HEK293 (cell line): ENCODE measurements around the gene HJURP.

ENCODE experiments used
- CTCF ChIA-PET: fragments of 350-600 bp; formaldehyde crosslinking; extraction: SDS; loops from one replicate; lab custom pipeline; 2021; ENCODE audit warnings: antibody characterized with exemption; lab: Yijun Ruan, JAX
- POLR2A ChIA-PET: fragments of 300-600 bp; formaldehyde crosslinking; extraction: SDS; loops from one replicate; lab custom pipeline; 2020; ENCODE audit warnings: antibody characterized with exemption, inconsistent platforms; lab: Yijun Ruan, JAX
- H3K27ac ChIP-seq: fragments of 200-500 bp; sonication (Bioruptor generic); 2 replicates; pipeline ENCODE4 v1.5.1; 2014; ENCODE audit warnings: low read depth, low read length, control low read depth, inconsistent platforms; ENCODE audit errors: extremely low read depth
- H3K36me3 ChIP-seq, 2 experiments: fragments of 200-500 bp in 1 of 2; sonication (Bioruptor generic) in 1 of 2; 1 replicate in 1 of 2; 2 replicates in 1 of 2; pipeline ENCODE4 v1.5.1; 2014 to 2017; ENCODE audit warnings: inconsistent platforms in 2 of 2, low read length in 2 of 2; ENCODE audit not compliant: control insufficient read depth in 2 of 2, insufficient read depth in 1 of 2
- H3K4me1 ChIP-seq: fragments of 200-500 bp; sonication (Bioruptor generic); 2 replicates; pipeline ENCODE4 v1.5.1; 2014; ENCODE audit warnings: mild to moderate bottlenecking, low read length, inconsistent platforms; ENCODE audit not compliant: control insufficient read depth, insufficient read depth
- H3K4me3 ChIP-seq: 2 replicates; pipeline ENCODE4 v1.5.1; 2011; ENCODE audit warnings: low read depth, mild to moderate bottlenecking, control low read depth, low read length, moderate library complexity
- H3K9me3 ChIP-seq: fragments of 200-500 bp; sonication (Bioruptor generic); 2 replicates; pipeline ENCODE4 v1.5.1; 2014; ENCODE audit warnings: low read depth, low read length, inconsistent platforms; ENCODE audit not compliant: control insufficient read depth, insufficient read depth
- SCRT1 ChIP-seq: fragments of 450-650 bp; formaldehyde crosslinking; IDR thresholded peaks from 2 replicates; pipeline ENCODE4 v1.5.1; 2016; ENCODE audit warnings: missing biosample characterization, missing genetic modification characterization, borderline replicate concordance
- ZBTB17 ChIP-seq: fragments of 450-650 bp; formaldehyde crosslinking; IDR thresholded peaks from 2 replicates; pipeline ENCODE4 v1.5.1; 2016; ENCODE audit warnings: missing biosample characterization, missing genetic modification characterization
- ZBTB7A ChIP-seq: fragments of 450-650 bp; formaldehyde crosslinking; IDR thresholded peaks from 2 replicates; pipeline ENCODE4 v1.5.1; 2016; ENCODE audit warnings: low read depth, missing biosample characterization, missing genetic modification characterization
- ZEB2 ChIP-seq: fragments of 450-650 bp; formaldehyde crosslinking; IDR thresholded peaks from 2 replicates; pipeline ENCODE4 v1.5.1; 2016; ENCODE audit warnings: missing biosample characterization, missing genetic modification characterization
- ZNF155 ChIP-seq: fragments of 450-650 bp; formaldehyde crosslinking; IDR thresholded peaks from 2 replicates; pipeline ENCODE4 v1.5.1; 2016; ENCODE audit warnings: missing biosample characterization, missing genetic modification characterization
- ZNF174 ChIP-seq: fragments of 450-650 bp; formaldehyde crosslinking; IDR thresholded peaks from 2 replicates; pipeline ENCODE4 v1.5.0; 2017; ENCODE audit warnings: missing biosample characterization, mild to moderate bottlenecking, missing genetic modification characterization
- ZNF23 ChIP-seq: fragments of 450-650 bp; formaldehyde crosslinking; IDR thresholded peaks from 2 replicates; pipeline ENCODE4 v1.5.1; 2016; ENCODE audit warnings: missing biosample characterization, missing genetic modification characterization, borderline replicate concordance
- ZNF292 ChIP-seq: fragments of 450-650 bp; formaldehyde crosslinking; IDR thresholded peaks from 2 replicates; pipeline ENCODE4 v1.5.1; 2016; ENCODE audit warnings: low read depth, missing biosample characterization, missing genetic modification characterization, borderline replicate concordance
- ZNF350 ChIP-seq: fragments of 450-650 bp; formaldehyde crosslinking; IDR thresholded peaks from 2 replicates; pipeline ENCODE4 v1.5.0; 2017; ENCODE audit warnings: missing biosample characterization, mild to moderate bottlenecking, missing genetic modification characterization
- ZNF433 ChIP-seq: fragments of 450-650 bp; formaldehyde crosslinking; IDR thresholded peaks from 2 replicates; pipeline ENCODE4 v1.5.1; 2016; ENCODE audit warnings: missing biosample characterization, missing genetic modification characterization, low read depth
- ZNF544 ChIP-seq: fragments of 450-650 bp; formaldehyde crosslinking; IDR thresholded peaks from 2 replicates; pipeline ENCODE4 v1.5.0; 2017; ENCODE audit warnings: missing biosample characterization, missing genetic modification characterization
- ZNF658 ChIP-seq: fragments of 450-650 bp; formaldehyde crosslinking; IDR thresholded peaks from 2 replicates; pipeline ENCODE4; 2016; ENCODE audit warnings: missing biosample characterization, missing genetic modification characterization
- ZNF664 ChIP-seq: fragments of 450-650 bp; formaldehyde crosslinking; IDR thresholded peaks from 2 replicates; pipeline ENCODE4 v1.5.1; 2016; ENCODE audit warnings: missing biosample characterization, missing genetic modification characterization
- ZNF76 ChIP-seq: fragments of 450-650 bp; formaldehyde crosslinking; IDR thresholded peaks from 2 replicates; pipeline ENCODE4; 2016; ENCODE audit warnings: low read depth, missing biosample characterization, missing genetic modification characterization, borderline replicate concordance
- TF ChIP-seq, protein P1 (sequence below): fragments of 450-650 bp; formaldehyde crosslinking; IDR thresholded peaks from 2 replicates; pipeline ENCODE4 v1.5.1; 2017; ENCODE audit warnings: missing biosample characterization, missing genetic modification characterization
- TF ChIP-seq, protein P2 (sequence below): fragments of 450-650 bp; formaldehyde crosslinking; IDR thresholded peaks from 2 replicates; pipeline ENCODE4 v1.5.1; 2016; ENCODE audit warnings: missing biosample characterization, missing genetic modification characterization
- TF ChIP-seq, protein P3 (sequence below): fragments of 450-650 bp; formaldehyde crosslinking; IDR thresholded peaks from 2 replicates; pipeline ENCODE4 v1.5.1; 2016; ENCODE audit warnings: missing biosample characterization, missing genetic modification characterization
- TF ChIP-seq, protein P4 (sequence below): fragments of 450-650 bp; formaldehyde crosslinking; IDR thresholded peaks from 2 replicates; pipeline ENCODE4 v1.5.1; 2017; ENCODE audit warnings: missing biosample characterization, missing genetic modification characterization
- TF ChIP-seq, protein P5 (sequence below): fragments of 450-650 bp; formaldehyde crosslinking; IDR thresholded peaks from 2 replicates; pipeline ENCODE4 v1.5.1; 2016; ENCODE audit warnings: missing biosample characterization, missing genetic modification characterization
- TF ChIP-seq, protein P6 (sequence below): fragments of 450-650 bp; formaldehyde crosslinking; optimal IDR thresholded peaks from 2 replicates; pipeline ENCODE3; 2016; ENCODE audit warnings: missing biosample characterization, mild to moderate bottlenecking, missing genetic modification characterization

HJURP gene

DNA sequence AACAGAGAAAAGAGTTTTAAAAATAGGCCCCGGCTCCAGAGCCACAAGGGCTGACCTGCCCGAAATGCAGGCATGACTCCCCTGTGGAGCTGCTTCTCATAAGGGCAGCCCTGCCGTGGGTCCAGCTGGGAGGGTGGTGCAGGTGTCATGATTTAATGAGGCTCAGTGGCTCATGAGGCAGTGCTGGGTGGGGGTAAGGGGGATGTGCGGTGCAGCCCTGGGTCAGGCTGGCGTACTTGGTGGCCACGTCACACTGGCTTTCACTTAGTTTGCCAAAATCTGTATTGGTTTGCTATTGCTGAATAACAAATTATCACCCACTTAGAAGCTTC lies 33.6 kb downstream of the HJURP start:
- TF ChIP-seq ZEB2 (no peak), ZNF23 (tag by site-specific recombination) (no peak), ZNF544 (tag by site-specific recombination) (no peak), ZNF433 (tag by site-specific recombination) (no peak), ZNF174 (no peak), ZNF76 (no peak), ZNF350 (tag by site-specific recombination) (no peak), ZBTB7A (no peak), ZNF664 (tag by site-specific recombination) (no peak), ZNF155 (tag by site-specific recombination) (no peak), ZNF658 (tag by site-specific recombination) (no peak)
- TF ChIP-seq, protein P1, sequence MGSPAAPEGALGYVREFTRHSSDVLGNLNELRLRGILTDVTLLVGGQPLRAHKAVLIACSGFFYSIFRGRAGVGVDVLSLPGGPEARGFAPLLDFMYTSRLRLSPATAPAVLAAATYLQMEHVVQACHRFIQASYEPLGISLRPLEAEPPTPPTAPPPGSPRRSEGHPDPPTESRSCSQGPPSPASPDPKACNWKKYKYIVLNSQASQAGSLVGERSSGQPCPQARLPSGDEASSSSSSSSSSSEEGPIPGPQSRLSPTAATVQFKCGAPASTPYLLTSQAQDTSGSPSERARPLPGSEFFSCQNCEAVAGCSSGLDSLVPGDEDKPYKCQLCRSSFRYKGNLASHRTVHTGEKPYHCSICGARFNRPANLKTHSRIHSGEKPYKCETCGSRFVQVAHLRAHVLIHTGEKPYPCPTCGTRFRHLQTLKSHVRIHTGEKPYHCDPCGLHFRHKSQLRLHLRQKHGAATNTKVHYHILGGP: no peak
- TF ChIP-seq, protein P2, sequence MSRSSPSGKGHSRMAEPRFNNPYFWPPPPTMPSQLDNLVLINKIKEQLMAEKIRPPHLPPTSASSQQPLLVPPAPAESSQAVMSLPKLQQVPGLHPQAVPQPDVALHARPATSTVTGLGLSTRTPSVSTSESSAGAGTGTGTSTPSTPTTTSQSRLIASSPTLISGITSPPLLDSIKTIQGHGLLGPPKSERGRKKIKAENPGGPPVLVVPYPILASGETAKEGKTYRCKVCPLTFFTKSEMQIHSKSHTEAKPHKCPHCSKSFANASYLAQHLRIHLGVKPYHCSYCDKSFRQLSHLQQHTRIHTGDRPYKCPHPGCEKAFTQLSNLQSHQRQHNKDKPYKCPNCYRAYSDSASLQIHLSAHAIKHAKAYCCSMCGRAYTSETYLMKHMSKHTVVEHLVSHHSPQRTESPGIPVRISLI (tag by site-specific recombination): no peak
- TF ChIP-seq, protein P3, sequence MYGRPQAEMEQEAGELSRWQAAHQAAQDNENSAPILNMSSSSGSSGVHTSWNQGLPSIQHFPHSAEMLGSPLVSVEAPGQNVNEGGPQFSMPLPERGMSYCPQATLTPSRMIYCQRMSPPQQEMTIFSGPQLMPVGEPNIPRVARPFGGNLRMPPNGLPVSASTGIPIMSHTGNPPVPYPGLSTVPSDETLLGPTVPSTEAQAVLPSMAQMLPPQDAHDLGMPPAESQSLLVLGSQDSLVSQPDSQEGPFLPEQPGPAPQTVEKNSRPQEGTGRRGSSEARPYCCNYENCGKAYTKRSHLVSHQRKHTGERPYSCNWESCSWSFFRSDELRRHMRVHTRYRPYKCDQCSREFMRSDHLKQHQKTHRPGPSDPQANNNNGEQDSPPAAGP (tag by site-specific recombination): no peak
- TF ChIP-seq, protein P4, sequence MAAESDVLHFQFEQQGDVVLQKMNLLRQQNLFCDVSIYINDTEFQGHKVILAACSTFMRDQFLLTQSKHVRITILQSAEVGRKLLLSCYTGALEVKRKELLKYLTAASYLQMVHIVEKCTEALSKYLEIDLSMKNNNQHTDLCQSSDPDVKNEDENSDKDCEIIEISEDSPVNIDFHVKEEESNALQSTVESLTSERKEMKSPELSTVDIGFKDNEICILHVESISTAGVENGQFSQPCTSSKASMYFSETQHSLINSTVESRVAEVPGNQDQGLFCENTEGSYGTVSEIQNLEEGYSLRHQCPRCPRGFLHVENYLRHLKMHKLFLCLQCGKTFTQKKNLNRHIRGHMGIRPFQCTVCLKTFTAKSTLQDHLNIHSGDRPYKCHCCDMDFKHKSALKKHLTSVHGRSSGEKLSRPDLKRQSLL (tag by site-specific recombination): no peak
- TF ChIP-seq, protein P5, sequence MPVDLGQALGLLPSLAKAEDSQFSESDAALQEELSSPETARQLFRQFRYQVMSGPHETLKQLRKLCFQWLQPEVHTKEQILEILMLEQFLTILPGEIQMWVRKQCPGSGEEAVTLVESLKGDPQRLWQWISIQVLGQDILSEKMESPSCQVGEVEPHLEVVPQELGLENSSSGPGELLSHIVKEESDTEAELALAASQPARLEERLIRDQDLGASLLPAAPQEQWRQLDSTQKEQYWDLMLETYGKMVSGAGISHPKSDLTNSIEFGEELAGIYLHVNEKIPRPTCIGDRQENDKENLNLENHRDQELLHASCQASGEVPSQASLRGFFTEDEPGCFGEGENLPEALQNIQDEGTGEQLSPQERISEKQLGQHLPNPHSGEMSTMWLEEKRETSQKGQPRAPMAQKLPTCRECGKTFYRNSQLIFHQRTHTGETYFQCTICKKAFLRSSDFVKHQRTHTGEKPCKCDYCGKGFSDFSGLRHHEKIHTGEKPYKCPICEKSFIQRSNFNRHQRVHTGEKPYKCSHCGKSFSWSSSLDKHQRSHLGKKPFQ (tag by site-specific recombination): no peak
- TF ChIP-seq, all 188 proteins: peak for 0
- CTCF ChIA-PET: no interaction called here
- H3K27ac ChIP-seq: no peak overlapping the region
- no peak overlapping the region for H3K4me3 ChIP-seq
- no peaks in the 10 kb centered on the region for H3K9me3 ChIP-seq
- H3K36me3 ChIP-seq: no peaks in the 10 kb centered on the region
- peaks cover 5% of the 10 kb centered on the region; the same call in 1 of the 2 replicates for H3K4me1 ChIP-seq
- POLR2A ChIA-PET: no interaction called here

DNA sequence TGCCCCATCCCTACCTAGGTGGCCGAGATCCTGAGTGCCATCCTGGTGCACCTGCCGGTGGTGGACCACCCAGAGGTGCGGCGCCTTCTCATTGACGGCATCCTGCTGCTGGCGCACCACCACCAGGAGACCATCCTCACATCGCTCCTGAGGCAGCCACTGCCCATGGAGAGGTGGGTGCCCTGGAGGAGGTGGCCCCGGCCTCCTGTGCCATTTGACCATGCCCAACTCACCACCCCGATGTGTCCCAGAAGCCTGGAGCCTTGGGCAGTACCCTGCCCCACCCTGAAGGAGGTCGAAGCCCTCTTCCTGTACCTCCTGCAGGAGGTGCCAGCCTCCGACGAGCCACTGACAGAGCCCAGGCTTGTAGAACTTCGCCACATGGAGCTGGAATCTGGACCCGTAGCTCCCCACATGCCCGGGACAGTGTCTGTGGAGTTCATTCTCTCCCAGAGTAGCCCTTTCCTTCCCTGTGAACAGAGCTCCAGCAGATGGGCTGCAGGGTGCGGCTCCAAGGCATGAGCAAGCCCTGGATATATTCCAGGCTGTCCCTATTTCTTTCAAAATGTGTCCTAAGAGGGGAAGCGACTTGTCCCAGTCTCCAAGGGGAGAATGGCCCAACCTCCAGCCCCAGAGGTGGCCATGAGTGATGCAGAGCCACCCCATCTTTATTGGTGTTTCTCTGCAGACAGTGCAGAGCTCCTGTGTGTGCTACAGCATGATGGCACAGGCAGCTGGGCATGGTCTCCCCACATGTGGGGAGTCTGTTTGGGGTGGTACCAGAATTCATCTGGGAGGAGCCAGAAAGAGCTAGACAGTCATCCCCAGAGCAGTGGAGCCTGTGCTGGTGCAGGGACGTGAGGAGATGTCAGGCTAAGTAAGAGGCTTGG lies 34.2 kb downstream of the HJURP start:
- TF ChIP-seq, protein P6, sequence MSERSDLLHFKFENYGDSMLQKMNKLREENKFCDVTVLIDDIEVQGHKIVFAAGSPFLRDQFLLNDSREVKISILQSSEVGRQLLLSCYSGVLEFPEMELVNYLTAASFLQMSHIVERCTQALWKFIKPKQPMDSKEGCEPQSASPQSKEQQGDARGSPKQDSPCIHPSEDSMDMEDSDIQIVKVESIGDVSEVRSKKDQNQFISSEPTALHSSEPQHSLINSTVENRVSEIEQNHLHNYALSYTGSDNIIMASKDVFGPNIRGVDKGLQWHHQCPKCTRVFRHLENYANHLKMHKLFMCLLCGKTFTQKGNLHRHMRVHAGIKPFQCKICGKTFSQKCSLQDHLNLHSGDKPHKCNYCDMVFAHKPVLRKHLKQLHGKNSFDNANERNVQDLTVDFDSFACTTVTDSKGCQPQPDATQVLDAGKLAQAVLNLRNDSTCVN (tag by site-specific recombination): no peak
- no peak for TF ChIP-seq SCRT1
- no peak for TF ChIP-seq ZNF292 (tag by site-specific recombination)
- no peak for TF ChIP-seq ZBTB17 (tag by site-specific recombination)
- POLR2A ChIA-PET: no interaction called here

More for the DNA sequence above, 34.2 kb downstream of the HJURP start:
- H3K27ac ChIP-seq: no peak overlapping the region
- H3K36me3 ChIP-seq: no peaks in the 10 kb centered on the region
- H3K9me3 ChIP-seq: no peaks in the 10 kb centered on the region
- no peak overlapping the region for H3K4me3 ChIP-seq
- H3K4me1 ChIP-seq: peaks cover 5% of the 10 kb centered on the region; the same call in 1 of the 2 replicates
- CTCF ChIA-PET: no interaction called here
